Caco-2 (cell line): ENCODE results near the gene NRF1. TPM values are rescaled to one million over a fixed set of nuclear protein-coding genes. Genes with fewer than 3 reads are reported as not detected.

Source experiments
- BruUV-seq: library from RNA; stranded (reverse); fragments of 400-500 nt; replicated peaks from 2 replicates; lab custom pipeline; 2021; lab: Mats Ljungman, UMichigan
- CTCF ChIA-PET: fragments of 300-600 bp; sonication (Branson Sonifier 250); formaldehyde crosslinking; loops from one replicate; lab custom pipeline; 2022; ENCODE audit warnings: antibody characterized with exemption; lab: Charles Lee
- POLR2A ChIA-PET: fragments of 300-600 bp; sonication (Branson Sonifier 250); formaldehyde crosslinking; loops from one replicate; lab custom pipeline; 2022; ENCODE audit warnings: antibody characterized with exemption; lab: Charles Lee
- DNase-seq, 2 experiments: peaks; one replicate each; pipeline versions ENCODE4 v3.0.0 to v3.0.0-alpha.2; 2020 to 2022
- H3K27me3 ChIP-seq: replicated peaks from 2 replicates; pipeline ENCODE4 v1.6.0; 2011; ENCODE audit warnings: low read length; ENCODE audit not compliant: control insufficient read depth, insufficient read depth
- H3K36me3 ChIP-seq: 2 replicates; pipeline ENCODE4 v1.5.1; 2011; ENCODE audit warnings: low read length; ENCODE audit not compliant: control insufficient read depth, insufficient read depth
- H3K4me1 ChIP-seq: fragments of 250-450 bp; sonication (Bioruptor Pico); 2 replicates; pipeline ENCODE4 v1.5.1; 2020; ENCODE audit warnings: mild to moderate bottlenecking
- H3K4me3 ChIP-seq: 2 replicates; pipeline ENCODE4 v1.5.1; 2011; ENCODE audit warnings: low read depth, mild to moderate bottlenecking, control low read depth, low read length
- H3K9me3 ChIP-seq: fragments of 250-450 bp; sonication (Bioruptor Pico); 2 replicates; pipeline ENCODE4 v1.5.1; 2020; ENCODE audit warnings: mild to moderate bottlenecking, moderate library complexity
- H3K27ac Mint-ChIP-seq: one replicate; pipeline ENCODE4 v1.8.0; 2022; ENCODE audit warnings: mixed read lengths; ENCODE audit not compliant: unreplicated experiment
- H3K27me3 Mint-ChIP-seq: one replicate; pipeline ENCODE4 v1.8.0; 2022; ENCODE audit warnings: mixed read lengths; ENCODE audit not compliant: insufficient read depth, unreplicated experiment
- H3K36me3 Mint-ChIP-seq: one replicate; pipeline ENCODE4 v1.8.0; 2022; ENCODE audit warnings: mild to moderate bottlenecking, mixed read lengths; ENCODE audit not compliant: insufficient read depth, unreplicated experiment
- H3K4me1 Mint-ChIP-seq: one replicate; pipeline ENCODE4 v1.8.0; 2022; ENCODE audit warnings: low read depth, mixed read lengths; ENCODE audit not compliant: unreplicated experiment
- H3K4me3 Mint-ChIP-seq: one replicate; pipeline ENCODE4 v1.8.0; 2022; ENCODE audit warnings: mild to moderate bottlenecking, moderate library complexity, mixed read lengths; ENCODE audit not compliant: unreplicated experiment
- H3K9me3 Mint-ChIP-seq: one replicate; pipeline ENCODE4 v1.8.0; 2022; ENCODE audit warnings: mixed read lengths; ENCODE audit not compliant: unreplicated experiment
- intact Hi-C: fragments of 100-400 bp; cut with micrococcal nuclease; formaldehyde crosslinking; loops from one replicate; pipeline ENCODE4 v1.10.0; 2022; ENCODE audit not compliant: unreplicated experiment
- total RNA-seq: library from RNA; stranded (reverse); gene quantifications from 2 replicates; pipeline ENCODE4 v1.2.3, GENCODE V29; 2022
- TF ChIP-seq, protein P1 (sequence below), 2 experiments: fragments of 200-600 bp in 1 of 2; IDR thresholded peaks; 1 replicate in 1 of 2; 2 replicates in 1 of 2; pipeline versions ENCODE4 v1.5.1 to v1.8.0; 2011 to 2022; ENCODE audit warnings: antibody characterized with exemption in 1 of 2, control low read depth in 1 of 2, inconsistent platforms in 1 of 2, low read depth in 1 of 2, low read length in 1 of 2, mild to moderate bottlenecking in 1 of 2, moderate library complexity in 1 of 2; ENCODE audit not compliant: insufficient read depth in 1 of 2, severe bottlenecking in 1 of 2, unreplicated experiment in 1 of 2

NRF1 gene
- total RNA-seq, 1 experiment from 2014 or later = 22.5 TPM

DNA sequence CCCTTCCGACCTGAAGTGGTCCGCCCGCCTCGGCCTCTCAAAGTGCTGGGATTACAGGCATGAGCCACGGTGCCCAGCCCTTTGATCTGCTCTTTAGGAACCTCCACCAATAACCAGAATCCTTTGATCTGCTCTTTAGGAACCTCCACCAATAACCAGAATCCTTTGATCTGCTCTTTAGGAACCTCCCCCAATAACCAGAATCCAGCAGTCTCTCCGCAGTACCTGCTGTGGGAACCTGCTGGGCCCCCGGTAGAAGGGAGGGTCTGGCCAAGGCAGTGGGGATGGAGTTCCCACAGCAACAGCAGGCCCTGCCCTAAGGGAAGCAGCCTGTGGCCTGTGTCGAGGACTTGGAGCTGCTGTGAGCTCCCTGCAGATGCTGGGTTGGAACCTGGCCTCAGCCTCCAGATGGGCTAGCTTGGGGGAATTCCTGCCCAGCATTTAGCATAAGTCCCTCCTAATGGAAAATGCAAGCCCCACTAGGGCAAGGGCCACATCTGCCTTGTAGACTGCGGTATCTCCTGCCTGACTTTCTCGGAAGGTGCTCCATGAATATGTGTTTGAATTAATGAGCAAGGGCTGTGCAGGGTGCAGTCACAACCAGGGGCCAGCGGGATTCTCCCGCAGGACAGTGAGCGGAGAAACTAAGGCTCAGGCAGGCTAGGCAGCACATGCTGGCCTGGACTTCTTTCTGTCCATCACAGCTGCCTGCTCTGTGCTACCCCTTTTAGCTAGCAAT lies 175.5 kb downstream of the NRF1 start:
- H3K9me3 ChIP-seq = no peaks in the 10 kb centered on the region
- BruUV-seq = no TSS peak
- Mint-ChIP-seq H3K27ac (no peak overlapping the region), H3K9me3 (no peaks in the 10 kb centered on the region), H3K27me3 (no peaks in the 10 kb centered on the region), H3K4me3 (no peak overlapping the region), H3K4me1 (no peaks in the 10 kb centered on the region), H3K36me3 (peaks cover 5% of the 10 kb centered on the region)
- no peaks in the 10 kb centered on the region for H3K4me1 ChIP-seq
- H3K4me3 ChIP-seq = no peak overlapping the region
- no peak for DNase-seq
- TF ChIP-seq, protein P1, sequence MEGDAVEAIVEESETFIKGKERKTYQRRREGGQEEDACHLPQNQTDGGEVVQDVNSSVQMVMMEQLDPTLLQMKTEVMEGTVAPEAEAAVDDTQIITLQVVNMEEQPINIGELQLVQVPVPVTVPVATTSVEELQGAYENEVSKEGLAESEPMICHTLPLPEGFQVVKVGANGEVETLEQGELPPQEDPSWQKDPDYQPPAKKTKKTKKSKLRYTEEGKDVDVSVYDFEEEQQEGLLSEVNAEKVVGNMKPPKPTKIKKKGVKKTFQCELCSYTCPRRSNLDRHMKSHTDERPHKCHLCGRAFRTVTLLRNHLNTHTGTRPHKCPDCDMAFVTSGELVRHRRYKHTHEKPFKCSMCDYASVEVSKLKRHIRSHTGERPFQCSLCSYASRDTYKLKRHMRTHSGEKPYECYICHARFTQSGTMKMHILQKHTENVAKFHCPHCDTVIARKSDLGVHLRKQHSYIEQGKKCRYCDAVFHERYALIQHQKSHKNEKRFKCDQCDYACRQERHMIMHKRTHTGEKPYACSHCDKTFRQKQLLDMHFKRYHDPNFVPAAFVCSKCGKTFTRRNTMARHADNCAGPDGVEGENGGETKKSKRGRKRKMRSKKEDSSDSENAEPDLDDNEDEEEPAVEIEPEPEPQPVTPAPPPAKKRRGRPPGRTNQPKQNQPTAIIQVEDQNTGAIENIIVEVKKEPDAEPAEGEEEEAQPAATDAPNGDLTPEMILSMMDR (IDR thresholded peaks at IDR 0.05; ENCODE audit: insufficient read depth in 1 of 2, low read depth in 1 of 2, low read length in 1 of 2, severe bottlenecking in 1 of 2, unreplicated experiment in 1 of 2) = no peak
- ChIA-PET CTCF (interaction anchor here (1.6 kb wide), 1 partner anchor 38 kb away, joined by 3 read pairs; no protein-coding TSS in a partner anchor), POLR2A (no interaction called here)
- H3K27me3 ChIP-seq = no peaks in the 10 kb centered on the region
- H3K36me3 ChIP-seq = no peaks in the 10 kb centered on the region
- intact Hi-C loops = no loop called here

DNA sequence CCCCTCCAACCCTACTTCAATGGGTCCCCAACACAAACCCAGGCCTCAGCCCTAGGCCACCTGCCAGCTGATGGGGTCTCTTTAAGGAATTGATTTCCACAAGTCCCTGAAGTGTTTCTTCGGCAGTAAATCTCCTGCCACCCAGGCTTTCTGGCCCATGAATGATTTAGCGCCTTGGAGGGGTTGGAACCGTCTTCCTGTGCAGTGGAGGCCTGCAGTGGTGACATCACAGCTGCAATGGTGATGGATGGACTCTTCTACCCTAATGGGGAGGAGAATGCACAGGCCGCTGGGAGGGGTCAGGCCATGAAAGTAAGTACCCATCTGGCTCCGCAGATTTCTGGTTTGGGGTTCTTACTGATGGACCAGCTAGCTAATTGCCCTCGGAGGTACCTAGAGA lies 177.5 kb downstream of the NRF1 start:
- BruUV-seq = no TSS peak
- ChIA-PET POLR2A (no interaction called here), CTCF (no interaction called here)
- Mint-ChIP-seq H3K27me3 (no peaks in the 10 kb centered on the region), H3K4me1 (no peaks in the 10 kb centered on the region), H3K9me3 (no peaks in the 10 kb centered on the region), H3K36me3 (peaks cover 5% of the 10 kb centered on the region), H3K27ac (no peak overlapping the region), H3K4me3 (no peak overlapping the region)
- Histone ChIP-seq H3K4me3 (no peak overlapping the region), H3K36me3 (no peaks in the 10 kb centered on the region), H3K27me3 (no peaks in the 10 kb centered on the region), H3K9me3 (no peaks in the 10 kb centered on the region), H3K4me1 (no peaks in the 10 kb centered on the region)
- intact Hi-C loops = no loop called here
- DNase-seq = no peak
- TF ChIP-seq, protein P1 (IDR thresholded peaks at IDR 0.05; ENCODE audit: insufficient read depth in 1 of 2, low read depth in 1 of 2, low read length in 1 of 2, severe bottlenecking in 1 of 2, unreplicated experiment in 1 of 2) = no peak

DNA sequence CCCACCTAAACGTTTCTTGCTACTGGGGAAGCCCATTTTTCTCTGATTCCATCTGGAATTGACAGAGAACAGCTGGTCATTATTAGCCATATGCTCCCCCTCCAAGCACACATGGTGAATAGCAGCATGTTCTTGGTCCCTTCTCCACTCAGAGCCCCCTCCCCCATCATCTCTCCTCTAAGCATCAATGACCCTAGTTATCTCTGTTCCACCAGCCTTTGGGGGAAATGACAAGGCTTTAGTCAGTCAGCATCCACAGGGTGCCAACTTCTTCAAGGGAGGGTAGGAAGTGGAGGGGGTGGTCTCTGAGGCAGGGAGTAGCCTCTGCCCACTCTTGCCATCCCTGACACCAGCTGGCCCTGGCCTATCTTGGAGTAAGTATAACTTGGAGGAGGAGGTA lies 178.1 kb downstream of the NRF1 start:
- H3K9me3 Mint-ChIP-seq = no peaks in the 10 kb centered on the region
- H3K27ac Mint-ChIP-seq = no peak overlapping the region
- CTCF ChIA-PET = no interaction called here
- intact Hi-C loops = no loop called here
- H3K4me3 ChIP-seq = no peak overlapping the region
- no peaks in the 10 kb centered on the region for H3K4me1 Mint-ChIP-seq
- no peaks in the 10 kb centered on the region for H3K36me3 ChIP-seq
- DNase-seq = no peak
- peaks cover 5% of the 10 kb centered on the region for H3K36me3 Mint-ChIP-seq
- POLR2A ChIA-PET = no interaction called here
- TF ChIP-seq, protein P1 (IDR thresholded peaks at IDR 0.05; ENCODE audit: insufficient read depth in 1 of 2, low read depth in 1 of 2, low read length in 1 of 2, severe bottlenecking in 1 of 2, unreplicated experiment in 1 of 2) = no peak
- H3K9me3 ChIP-seq = no peaks in the 10 kb centered on the region
- no peaks in the 10 kb centered on the region for H3K27me3 ChIP-seq
- no TSS peak for BruUV-seq
- H3K4me1 ChIP-seq = no peaks in the 10 kb centered on the region
- no peak overlapping the region for H3K4me3 Mint-ChIP-seq
- H3K27me3 Mint-ChIP-seq = no peaks in the 10 kb centered on the region
